ENCODE measurements around the gene PDLIM5. TPM values are rescaled to one million over a fixed set of nuclear protein-coding genes. Genes with fewer than 3 reads are reported as not detected.

The PDLIM5 gene, protein sequence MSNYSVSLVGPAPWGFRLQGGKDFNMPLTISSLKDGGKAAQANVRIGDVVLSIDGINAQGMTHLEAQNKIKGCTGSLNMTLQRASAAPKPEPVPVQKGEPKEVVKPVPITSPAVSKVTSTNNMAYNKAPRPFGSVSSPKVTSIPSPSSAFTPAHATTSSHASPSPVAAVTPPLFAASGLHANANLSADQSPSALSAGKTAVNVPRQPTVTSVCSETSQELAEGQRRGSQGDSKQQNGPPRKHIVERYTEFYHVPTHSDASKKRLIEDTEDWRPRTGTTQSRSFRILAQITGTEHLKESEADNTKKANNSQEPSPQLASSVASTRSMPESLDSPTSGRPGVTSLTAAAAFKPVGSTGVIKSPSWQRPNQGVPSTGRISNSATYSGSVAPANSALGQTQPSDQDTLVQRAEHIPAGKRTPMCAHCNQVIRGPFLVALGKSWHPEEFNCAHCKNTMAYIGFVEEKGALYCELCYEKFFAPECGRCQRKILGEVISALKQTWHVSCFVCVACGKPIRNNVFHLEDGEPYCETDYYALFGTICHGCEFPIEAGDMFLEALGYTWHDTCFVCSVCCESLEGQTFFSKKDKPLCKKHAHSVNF
- 160 and 183 TPM in 2 replicates for total RNA-seq

DNA sequence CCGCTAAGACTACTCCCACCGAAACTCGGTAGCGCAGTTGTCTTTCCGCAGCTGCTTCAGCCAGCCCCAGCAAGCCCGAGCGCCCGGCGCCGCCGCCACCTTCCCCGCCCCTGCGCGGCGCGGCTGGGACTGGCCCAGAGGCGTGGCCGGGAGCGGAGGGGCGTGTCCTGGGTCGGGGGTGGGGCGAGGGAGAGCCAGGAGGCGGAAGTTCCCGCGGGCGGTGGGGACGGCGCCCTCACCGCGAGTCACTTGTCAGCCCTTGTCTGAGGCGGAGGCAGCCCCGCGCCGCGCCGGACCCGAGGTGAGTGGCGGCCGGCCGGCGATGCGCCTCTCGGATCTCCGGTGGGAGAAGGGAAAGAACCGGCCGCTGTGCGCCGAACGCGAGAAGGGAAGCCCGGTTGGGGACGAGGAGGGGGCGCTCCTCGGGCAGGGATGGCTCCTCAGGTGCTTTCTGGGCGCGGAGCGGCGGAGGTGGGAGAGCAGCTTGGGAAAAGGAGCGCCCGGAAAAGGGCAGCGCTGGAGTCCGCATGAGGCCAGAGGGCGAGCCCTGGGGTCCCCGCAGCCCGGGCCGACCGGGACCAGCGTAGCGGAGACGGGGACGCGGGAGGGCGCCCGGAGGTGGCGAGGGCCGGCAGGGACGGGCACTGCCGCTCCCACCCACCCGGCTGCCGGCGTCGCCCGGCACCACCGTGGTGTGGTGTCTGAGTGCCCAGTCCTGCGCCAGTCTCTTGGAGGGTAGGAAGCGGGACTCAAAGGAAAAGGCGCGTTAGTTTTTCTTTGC, at the start of gene PDLIM5:
PDLIM5 (plus strand) TSS at position 248 of the 781 bp plus-strand sequence. CDS start 3,347 bp downstream, outside the sequence.

Other genes with a start within 250 kb of the PDLIM5 start
- gene SMARCAD1, start 244.1 kb upstream of the PDLIM5 start, total RNA-seq = 26.8 and 29.6 TPM in 2 replicates
- gene HPGDS, start 109.1 kb upstream of the PDLIM5 start, total RNA-seq = 0.28 TPM in 1 of 2 replicates, not detected in the other

Data from regular cardiac myocyte (primary cell).